ENCODE data around the gene ATG4B. TPM values are rescaled to one million over a fixed set of nuclear protein-coding genes. Genes with fewer than 3 reads are reported as not detected.

Gene ATG4B
- total and polyA plus RNA-seq, 2 donors (not counting 3 experiments of a cell fraction or from before 2014, with no cell fraction given) = 83.6 to 113 TPM

DNA sequence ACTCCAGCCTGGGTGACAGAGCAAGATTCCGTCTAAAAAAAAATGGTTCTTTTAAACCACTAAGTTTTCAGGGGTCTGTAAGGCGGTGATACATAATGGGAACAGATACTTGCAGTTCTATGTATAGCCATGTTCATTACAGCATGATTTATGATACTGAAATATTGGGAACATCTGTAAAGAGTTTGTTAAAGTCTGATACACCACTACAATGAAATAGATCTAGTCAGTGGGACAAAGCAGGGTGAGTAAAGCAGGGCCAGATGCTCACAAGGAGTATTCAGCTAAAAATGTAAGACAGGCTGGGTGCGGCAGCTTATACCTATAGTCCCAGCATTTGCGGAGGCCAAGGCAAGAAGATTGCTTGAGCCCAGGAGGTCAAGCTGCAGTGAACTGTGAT, 58.2 kb downstream of the ATG4B start:
- dilution Hi-C loops (cut with MboI; ENCODE audit: extremely low pct_ligation_motif_present, low sequenced_read_pairs) (no loop called here), intact Hi-C loops (cut with micrococcal nuclease) (no loop called here)
- TF ChIP-seq MYC (IDR thresholded peaks at IDR 0.05; ENCODE audit: low read depth, low read length) (no peak), FOS (IDR thresholded peaks at IDR 0.05; ENCODE audit: borderline replicate concordance, insufficient read depth, low read length) (no peak)
- TF ChIP-seq, protein P1, sequence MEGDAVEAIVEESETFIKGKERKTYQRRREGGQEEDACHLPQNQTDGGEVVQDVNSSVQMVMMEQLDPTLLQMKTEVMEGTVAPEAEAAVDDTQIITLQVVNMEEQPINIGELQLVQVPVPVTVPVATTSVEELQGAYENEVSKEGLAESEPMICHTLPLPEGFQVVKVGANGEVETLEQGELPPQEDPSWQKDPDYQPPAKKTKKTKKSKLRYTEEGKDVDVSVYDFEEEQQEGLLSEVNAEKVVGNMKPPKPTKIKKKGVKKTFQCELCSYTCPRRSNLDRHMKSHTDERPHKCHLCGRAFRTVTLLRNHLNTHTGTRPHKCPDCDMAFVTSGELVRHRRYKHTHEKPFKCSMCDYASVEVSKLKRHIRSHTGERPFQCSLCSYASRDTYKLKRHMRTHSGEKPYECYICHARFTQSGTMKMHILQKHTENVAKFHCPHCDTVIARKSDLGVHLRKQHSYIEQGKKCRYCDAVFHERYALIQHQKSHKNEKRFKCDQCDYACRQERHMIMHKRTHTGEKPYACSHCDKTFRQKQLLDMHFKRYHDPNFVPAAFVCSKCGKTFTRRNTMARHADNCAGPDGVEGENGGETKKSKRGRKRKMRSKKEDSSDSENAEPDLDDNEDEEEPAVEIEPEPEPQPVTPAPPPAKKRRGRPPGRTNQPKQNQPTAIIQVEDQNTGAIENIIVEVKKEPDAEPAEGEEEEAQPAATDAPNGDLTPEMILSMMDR (IDR thresholded peaks at IDR 0.05; ENCODE audit: extremely low read depth in 1 of 2, insufficient read depth in 1 of 2, low read depth in 1 of 2, low read length in 2 of 2) = no peak
- Histone ChIP-seq H3K27ac (ENCODE audit: insufficient read depth, low read depth, low read length) (no peak overlapping the region), H3K9ac (replicated peaks; ENCODE audit: extremely low read depth, insufficient read depth, low read length) (no peak overlapping the region), H3K4me2 (ENCODE audit: insufficient read depth, low read length) (no peak overlapping the region), H2AFZ (ENCODE audit: low read depth, low read length) (no peak overlapping the region), H3K9me1 (replicated peaks; ENCODE audit: control insufficient read depth, extremely low read depth, insufficient read depth, low read length) (no peaks in the 10 kb centered on the region), H3K4me1 (ENCODE audit: control insufficient read depth, extremely low read depth, insufficient read depth, low read length) (no peaks in the 10 kb centered on the region), H3K79me2 (ENCODE audit: control insufficient read depth, insufficient read depth, low read length) (peaks cover 3% of the 10 kb centered on the region), H4K20me1 (replicated peaks; ENCODE audit: control insufficient read depth, extremely low read depth, insufficient read depth, low read length) (no peaks in the 10 kb centered on the region), H3K36me3 (ENCODE audit: control insufficient read depth in 2 of 2, extremely low read depth in 1 of 2, insufficient read depth in 2 of 2, low read length in 2 of 2) (peaks cover 3 to 8% of the 10 kb centered on the region in 2 experiments), H3K4me3 (replicated peaks in 1 of 3; ENCODE audit: insufficient read depth in 1 of 3, low read depth in 1 of 3, low read length in 3 of 3) (no peak overlapping the region), H3K9me3 (replicated peaks; ENCODE audit: control insufficient read depth, insufficient read depth, low read length) (no peaks in the 10 kb centered on the region), H3K27me3 (ENCODE audit: control insufficient read depth in 2 of 2, insufficient read depth in 2 of 2, low read length in 2 of 2) (no peaks in the 10 kb centered on the region)
- BruUV-seq (replicated peaks) = no TSS peak
- FAIRE-seq (no peak), DNase-seq (ENCODE audit: low read depth, low spot score) (no peak)
- CTCF ChIA-PET = no interaction called here
- POLR2A ChIA-PET = no interaction called here

DNA sequence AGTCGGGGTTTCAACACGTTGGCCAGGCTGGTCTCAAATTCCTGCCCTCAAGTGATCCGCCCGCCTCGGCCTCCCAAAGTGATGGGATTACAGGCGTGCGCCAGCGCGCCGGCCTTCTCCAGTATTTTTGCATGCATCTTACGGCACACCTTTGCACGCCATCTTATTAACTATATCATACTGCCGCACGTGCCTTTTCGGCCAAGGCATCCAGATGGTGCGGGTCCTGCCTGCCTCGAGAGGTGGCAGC, 63.6 kb downstream of the ATG4B start:
- dilution Hi-C loops (cut with MboI; ENCODE audit: extremely low pct_ligation_motif_present, low sequenced_read_pairs) = no loop called here
- peak overlapping the region; percentile 16 to 75 (median 28) for H3K4me3 ChIP-seq (replicated peaks in 1 of 3; ENCODE audit: insufficient read depth in 1 of 3, low read depth in 1 of 3, low read length in 3 of 3)
- intact Hi-C loops (cut with micrococcal nuclease) = loop anchor here (1.0 to 5.0 kb wide), 4 partner anchors 15 to 384 kb away; partner anchors contain the start of genes ATG4B, DTYMK, FARP2 and HDLBP
- no peaks in the 10 kb centered on the region for H3K27me3 ChIP-seq (ENCODE audit: control insufficient read depth in 2 of 2, insufficient read depth in 2 of 2, low read length in 2 of 2)
- POLR2A ChIA-PET = interaction anchor here (1.1 kb wide), 1 partner anchor 14 kb away, joined by 6 read pairs; the partner anchor contains the start of gene DTYMK
- CTCF ChIA-PET = interaction anchor here (1.5 to 4.8 kb wide), 4 partner anchors 10 to 178 kb away, joined by 3 to 41 read pairs (median 4); partner anchors contain the start of genes D2HGDH and DTYMK
- H3K79me2 ChIP-seq (ENCODE audit: control insufficient read depth, insufficient read depth, low read length) = peaks cover 10% of the 10 kb centered on the region
- no peak overlapping the region for H3K9ac ChIP-seq (replicated peaks; ENCODE audit: extremely low read depth, insufficient read depth, low read length)
- peak overlapping the region; percentile 34 for H3K4me2 ChIP-seq (ENCODE audit: insufficient read depth, low read length)
- peak; percentile 97 for FAIRE-seq
- TF ChIP-seq, protein P2, sequence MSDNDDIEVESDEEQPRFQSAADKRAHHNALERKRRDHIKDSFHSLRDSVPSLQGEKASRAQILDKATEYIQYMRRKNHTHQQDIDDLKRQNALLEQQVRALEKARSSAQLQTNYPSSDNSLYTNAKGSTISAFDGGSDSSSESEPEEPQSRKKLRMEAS (IDR thresholded peaks at IDR 0.05; ENCODE audit: insufficient read depth, insufficient read length) = peak; percentile 85
- TF ChIP-seq MYC (IDR thresholded peaks at IDR 0.05; ENCODE audit: low read depth, low read length) = no peak
- TF ChIP-seq, protein P1 (IDR thresholded peaks at IDR 0.05; ENCODE audit: extremely low read depth in 1 of 2, insufficient read depth in 1 of 2, low read depth in 1 of 2, low read length in 2 of 2) = peak; percentile 26 to 60
- H4K20me1 ChIP-seq (replicated peaks; ENCODE audit: control insufficient read depth, extremely low read depth, insufficient read depth, low read length) = no peaks in the 10 kb centered on the region
- peaks cover 6% of the 10 kb centered on the region for H3K4me1 ChIP-seq (ENCODE audit: control insufficient read depth, extremely low read depth, insufficient read depth, low read length)
- no peaks in the 10 kb centered on the region for H3K9me1 ChIP-seq (replicated peaks; ENCODE audit: control insufficient read depth, extremely low read depth, insufficient read depth, low read length)
- no peak overlapping the region for H3K27ac ChIP-seq (ENCODE audit: insufficient read depth, low read depth, low read length)
- H3K9me3 ChIP-seq (replicated peaks; ENCODE audit: control insufficient read depth, insufficient read depth, low read length) = no peaks in the 10 kb centered on the region
- BruUV-seq (replicated peaks) = no TSS peak
- peaks cover 0 to 4% of the 10 kb centered on the region in 2 experiments for H3K36me3 ChIP-seq (ENCODE audit: control insufficient read depth in 2 of 2, extremely low read depth in 1 of 2, insufficient read depth in 2 of 2, low read length in 2 of 2)
- peak overlapping the region; percentile 10 for H2AFZ ChIP-seq (ENCODE audit: low read depth, low read length)
- no peak for DNase-seq (ENCODE audit: low read depth, low spot score)
